ENCODE results near the gene NANS.

DNA sequence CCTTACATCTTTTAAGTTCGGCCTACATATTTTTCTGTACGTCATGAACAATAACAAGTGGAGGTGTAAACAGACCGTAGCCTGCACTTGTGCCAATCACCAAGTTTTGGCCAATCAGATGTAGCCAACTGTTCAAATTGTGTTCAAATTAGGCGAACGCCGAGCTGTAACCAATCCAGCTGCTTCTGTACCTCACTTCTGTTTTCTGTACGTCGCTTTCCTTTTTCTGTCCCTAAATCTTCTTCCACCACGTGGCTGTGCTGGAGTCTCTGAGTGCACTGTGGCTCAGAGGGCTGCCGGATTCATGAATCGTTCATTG is 36.0 kb downstream of the NANS start:
- TF ChIP-seq GABPA (IDR thresholded peaks at IDR 0.05; ENCODE audit: low read depth) (no peak), CTCF (IDR thresholded peaks at IDR 0.05; ENCODE audit: insufficient read depth, low read length) (no peak), POLR2AphosphoS5 (IDR thresholded peaks at IDR 0.05; ENCODE audit: low read depth) (no peak), SPI1 (IDR thresholded peaks at IDR 0.05; ENCODE audit: borderline replicate concordance, low read depth) (peak; percentile 48; the same call in 1 of the 2 replicates), REST (IDR thresholded peaks at IDR 0.05; ENCODE audit: insufficient replicate concordance, low read depth) (no peak)

Measured in HL-60 (cell line).